GM23338 (cell line): Measurements from ENCODE around the gene EXOC6. TPM values are rescaled to one million over a fixed set of nuclear protein-coding genes. Genes with fewer than 3 reads are reported as not detected.

ENCODE experiments used
- ATAC-seq: fragments of 200-7000 bp; cut with Tn5 transposase; 3 replicates; pipeline ENCODE4 v1.9.1; 2020
- DNase-seq: peaks from one replicate; pipeline ENCODE4 v3.0.0-alpha.2; 2015; ENCODE audit warnings: low spot score
- H2AFZ ChIP-seq: fragments of 200-600 bp; sonication (generic); 2 replicates; pipeline ENCODE4 v1.8.0; 2016; ENCODE audit warnings: antibody characterized with exemption, mild to moderate bottlenecking, moderate library complexity
- H3F3A ChIP-seq: fragments of 200-600 bp; sonication (generic); replicated peaks from 2 replicates; pipeline ENCODE4 v1.8.0; 2017; ENCODE audit warnings: antibody characterized with exemption, mixed run types, low read depth
- H3K27ac ChIP-seq: fragments of 200-600 bp; sonication (generic); 2 replicates; pipeline ENCODE4 v1.6.1; 2016; ENCODE audit warnings: low read depth
- H3K27me3 ChIP-seq: fragments of 200-600 bp; sonication (generic); 2 replicates; pipeline ENCODE4 v1.8.0; 2016; ENCODE audit warnings: mild to moderate bottlenecking, mixed run types, moderate library complexity; ENCODE audit not compliant: insufficient read depth
- H3K36me3 ChIP-seq: fragments of 200-600 bp; sonication (generic); 2 replicates; pipeline ENCODE4 v1.8.0; 2016; ENCODE audit warnings: mild to moderate bottlenecking; ENCODE audit not compliant: insufficient read depth
- H3K4me1 ChIP-seq: fragments of 200-600 bp; sonication (generic); 2 replicates; pipeline ENCODE4 v1.8.0; 2016; ENCODE audit warnings: mild to moderate bottlenecking, moderate library complexity; ENCODE audit not compliant: insufficient read depth
- H3K4me2 ChIP-seq: fragments of 200-600 bp; sonication (generic); 2 replicates; pipeline ENCODE4 v1.7.1; 2017; ENCODE audit warnings: mixed run types
- H3K4me3 ChIP-seq: fragments of 200-600 bp; sonication (generic); 2 replicates; pipeline ENCODE4 v1.6.1; 2016; ENCODE audit warnings: mixed run types
- H3K79me2 ChIP-seq: fragments of 200-600 bp; sonication (generic); replicated peaks from 2 replicates; pipeline ENCODE4 v1.8.0; 2017; ENCODE audit warnings: mild to moderate bottlenecking; ENCODE audit not compliant: insufficient read depth
- H3K9me2 ChIP-seq: fragments of 200-600 bp; sonication (generic); 2 replicates; pipeline ENCODE4 v1.8.0; 2017; ENCODE audit not compliant: insufficient read depth
- H4K20me1 ChIP-seq: fragments of 200-600 bp; sonication (generic); replicated peaks from 2 replicates; pipeline ENCODE4 v1.8.0; 2017; ENCODE audit warnings: mild to moderate bottlenecking; ENCODE audit not compliant: insufficient read depth
- H3K27ac Mint-ChIP-seq: 2 replicates; pipeline ENCODE4 v1.8.0; 2020; ENCODE audit warnings: inconsistent platforms, mild to moderate bottlenecking, moderate library complexity, mixed read lengths
- H3K27me3 Mint-ChIP-seq: 3 replicates; pipeline ENCODE4 v1.8.0; 2022; ENCODE audit warnings: low read depth, mild to moderate bottlenecking, moderate library complexity, mixed read lengths, inconsistent platforms; ENCODE audit not compliant: insufficient read depth, poor library complexity
- H3K36me3 Mint-ChIP-seq: 3 replicates; pipeline ENCODE4 v1.8.0; 2021; ENCODE audit warnings: low read depth, mild to moderate bottlenecking, inconsistent platforms, moderate library complexity, mixed read lengths
- H3K4me1 Mint-ChIP-seq: 3 replicates; pipeline ENCODE4 v1.8.0; 2020; ENCODE audit warnings: mild to moderate bottlenecking, inconsistent platforms, mixed read lengths
- H3K4me3 Mint-ChIP-seq: 3 replicates; pipeline ENCODE4 v1.8.0; 2021; ENCODE audit warnings: moderate library complexity, mild to moderate bottlenecking, inconsistent platforms, mixed read lengths
- H3K9me3 Mint-ChIP-seq: 3 replicates; pipeline ENCODE4 v1.8.0; 2020; ENCODE audit warnings: moderate library complexity, mild to moderate bottlenecking, inconsistent platforms, mixed read lengths
- POLR2AphosphoS5 ChIP-seq: IDR thresholded peaks from 2 replicates; pipeline ENCODE4 v1.6.1; 2016; ENCODE audit warnings: antibody characterized with exemption, low read depth
- ZNF331 ChIP-seq: fragments of 250-450 bp; sonication (Bioruptor Pico); IDR thresholded peaks from 2 replicates; pipeline ENCODE4 v1.5.0; 2020; ENCODE audit warnings: low read depth, mild to moderate bottlenecking, moderate library complexity
- polyA plus RNA-seq: library from polyadenylated mRNA; unstranded; fragments of >200 nt; fragmentation: Nextera tagmentation; extraction: Ambion mirVana; gene quantifications from 2 replicates; pipeline ENCODE4 v1.2.1, GENCODE V29; 2016
- total RNA-seq: library from RNA; depleted of rRNA; stranded (reverse); fragments of >200 nt; shearing (Covaris generic); gene quantifications from 2 replicates; pipeline ENCODE4 v1.2.3, GENCODE V29; 2014
- TF ChIP-seq, protein P1 (sequence below): IDR thresholded peaks from one replicate; pipeline ENCODE4 v1.6.1; 2018; ENCODE audit warnings: antibody characterized with exemption; ENCODE audit not compliant: unreplicated experiment
- TF ChIP-seq, protein P2 (sequence below), 2 experiments: fragments of 200-600 bp in 1 of 2; sonication (generic) in 1 of 2; conservative IDR thresholded peaks; 2 replicates each; pipeline versions ENCODE4 v1.5.1 to v1.6.1; 2016 to 2017; ENCODE audit warnings: antibody characterized with exemption in 2 of 2, low read depth in 2 of 2, mild to moderate bottlenecking in 2 of 2, moderate library complexity in 1 of 2
- TF ChIP-seq, protein P3 (sequence below): fragments of 250-450 bp; sonication (Bioruptor Pico); IDR thresholded peaks from 2 replicates; pipeline ENCODE4 v1.5.0; 2020; ENCODE audit warnings: mild to moderate bottlenecking, moderate library complexity

Gene EXOC6
- total and polyA plus RNA-seq, 2 experiments from 2014 or later, result 5.0 to 6.0 TPM

DNA sequence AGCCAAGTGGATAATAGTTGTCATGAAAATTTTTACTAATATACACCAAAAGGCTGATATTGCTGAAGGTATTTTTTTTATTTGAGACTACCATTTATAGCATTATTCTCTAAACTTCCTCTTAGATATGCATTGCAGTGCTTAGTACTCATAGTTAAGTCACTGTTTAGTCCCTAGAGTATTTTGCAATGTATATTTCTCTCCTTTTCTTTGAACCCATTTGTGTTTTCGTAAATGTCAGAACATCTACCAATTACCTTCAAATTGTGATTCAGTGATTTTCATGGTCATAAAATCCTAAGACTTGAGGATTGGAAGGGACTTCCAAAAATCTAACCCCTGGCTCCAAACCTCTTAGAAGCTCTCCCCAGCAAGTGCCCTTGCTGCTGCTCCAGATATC lies 190.8 kb downstream of the EXOC6 start (continued):
- TF ChIP-seq, protein P1, sequence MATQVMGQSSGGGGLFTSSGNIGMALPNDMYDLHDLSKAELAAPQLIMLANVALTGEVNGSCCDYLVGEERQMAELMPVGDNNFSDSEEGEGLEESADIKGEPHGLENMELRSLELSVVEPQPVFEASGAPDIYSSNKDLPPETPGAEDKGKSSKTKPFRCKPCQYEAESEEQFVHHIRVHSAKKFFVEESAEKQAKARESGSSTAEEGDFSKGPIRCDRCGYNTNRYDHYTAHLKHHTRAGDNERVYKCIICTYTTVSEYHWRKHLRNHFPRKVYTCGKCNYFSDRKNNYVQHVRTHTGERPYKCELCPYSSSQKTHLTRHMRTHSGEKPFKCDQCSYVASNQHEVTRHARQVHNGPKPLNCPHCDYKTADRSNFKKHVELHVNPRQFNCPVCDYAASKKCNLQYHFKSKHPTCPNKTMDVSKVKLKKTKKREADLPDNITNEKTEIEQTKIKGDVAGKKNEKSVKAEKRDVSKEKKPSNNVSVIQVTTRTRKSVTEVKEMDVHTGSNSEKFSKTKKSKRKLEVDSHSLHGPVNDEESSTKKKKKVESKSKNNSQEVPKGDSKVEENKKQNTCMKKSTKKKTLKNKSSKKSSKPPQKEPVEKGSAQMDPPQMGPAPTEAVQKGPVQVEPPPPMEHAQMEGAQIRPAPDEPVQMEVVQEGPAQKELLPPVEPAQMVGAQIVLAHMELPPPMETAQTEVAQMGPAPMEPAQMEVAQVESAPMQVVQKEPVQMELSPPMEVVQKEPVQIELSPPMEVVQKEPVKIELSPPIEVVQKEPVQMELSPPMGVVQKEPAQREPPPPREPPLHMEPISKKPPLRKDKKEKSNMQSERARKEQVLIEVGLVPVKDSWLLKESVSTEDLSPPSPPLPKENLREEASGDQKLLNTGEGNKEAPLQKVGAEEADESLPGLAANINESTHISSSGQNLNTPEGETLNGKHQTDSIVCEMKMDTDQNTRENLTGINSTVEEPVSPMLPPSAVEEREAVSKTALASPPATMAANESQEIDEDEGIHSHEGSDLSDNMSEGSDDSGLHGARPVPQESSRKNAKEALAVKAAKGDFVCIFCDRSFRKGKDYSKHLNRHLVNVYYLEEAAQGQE, result no peak
- no peak for TF ChIP-seq ZNF331 (CRISPR knock-in tag)

DNA sequence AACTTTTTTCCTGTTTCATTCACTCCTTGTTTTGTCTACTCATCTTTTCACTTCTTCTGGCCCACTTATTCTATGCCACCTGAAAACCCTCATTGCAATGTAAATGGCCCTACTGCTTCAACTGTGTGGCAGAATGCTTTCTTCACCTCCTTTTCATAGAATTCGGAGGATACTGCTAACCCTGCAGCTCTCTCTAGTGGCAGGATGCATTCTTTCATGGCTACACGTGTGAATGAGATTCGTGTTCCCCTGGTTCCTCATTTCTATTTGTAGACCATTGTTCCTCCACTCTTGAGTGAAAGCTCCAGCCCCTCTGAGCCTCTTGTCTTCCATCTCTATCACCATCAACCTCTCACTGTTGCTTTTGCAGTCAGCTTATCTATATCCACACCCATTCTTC lies 191.4 kb downstream of the EXOC6 start:
- Histone ChIP-seq H2AFZ (no peak overlapping the region), H4K20me1 (no peaks in the 10 kb centered on the region), H3K27me3 (no peaks in the 10 kb centered on the region), H3K27ac (no peak overlapping the region), H3K4me1 (peaks cover 4% of the 10 kb centered on the region; the same call in 1 of the 2 replicates), H3K4me3 (no peak overlapping the region), H3K9me2 (no peaks in the 10 kb centered on the region), H3K36me3 (no peaks in the 10 kb centered on the region), H3K79me2 (no peaks in the 10 kb centered on the region), H3F3A (no peaks in the 10 kb centered on the region), H3K4me2 (0 out of 2 replicates have a peak overlapping the region, but pooled peaks have one; percentile 13)
- DNase-seq (peak; percentile 82), ATAC-seq (peak; percentile 99)
- Mint-ChIP-seq H3K9me3 (no peaks in the 10 kb centered on the region), H3K4me1 (peaks cover 19% of the 10 kb centered on the region), H3K4me3 (no peak overlapping the region), H3K27me3 (no peaks in the 10 kb centered on the region), H3K27ac (no peak overlapping the region; the same call in none of the 2 replicates), H3K36me3 (no peaks in the 10 kb centered on the region)
- TF ChIP-seq, protein P2, sequence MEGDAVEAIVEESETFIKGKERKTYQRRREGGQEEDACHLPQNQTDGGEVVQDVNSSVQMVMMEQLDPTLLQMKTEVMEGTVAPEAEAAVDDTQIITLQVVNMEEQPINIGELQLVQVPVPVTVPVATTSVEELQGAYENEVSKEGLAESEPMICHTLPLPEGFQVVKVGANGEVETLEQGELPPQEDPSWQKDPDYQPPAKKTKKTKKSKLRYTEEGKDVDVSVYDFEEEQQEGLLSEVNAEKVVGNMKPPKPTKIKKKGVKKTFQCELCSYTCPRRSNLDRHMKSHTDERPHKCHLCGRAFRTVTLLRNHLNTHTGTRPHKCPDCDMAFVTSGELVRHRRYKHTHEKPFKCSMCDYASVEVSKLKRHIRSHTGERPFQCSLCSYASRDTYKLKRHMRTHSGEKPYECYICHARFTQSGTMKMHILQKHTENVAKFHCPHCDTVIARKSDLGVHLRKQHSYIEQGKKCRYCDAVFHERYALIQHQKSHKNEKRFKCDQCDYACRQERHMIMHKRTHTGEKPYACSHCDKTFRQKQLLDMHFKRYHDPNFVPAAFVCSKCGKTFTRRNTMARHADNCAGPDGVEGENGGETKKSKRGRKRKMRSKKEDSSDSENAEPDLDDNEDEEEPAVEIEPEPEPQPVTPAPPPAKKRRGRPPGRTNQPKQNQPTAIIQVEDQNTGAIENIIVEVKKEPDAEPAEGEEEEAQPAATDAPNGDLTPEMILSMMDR (conservative IDR thresholded peaks at IDR 0.05; ENCODE audit: low read depth in 2 of 2), result peak; percentile 72 to 92
- TF ChIP-seq, protein P3, sequence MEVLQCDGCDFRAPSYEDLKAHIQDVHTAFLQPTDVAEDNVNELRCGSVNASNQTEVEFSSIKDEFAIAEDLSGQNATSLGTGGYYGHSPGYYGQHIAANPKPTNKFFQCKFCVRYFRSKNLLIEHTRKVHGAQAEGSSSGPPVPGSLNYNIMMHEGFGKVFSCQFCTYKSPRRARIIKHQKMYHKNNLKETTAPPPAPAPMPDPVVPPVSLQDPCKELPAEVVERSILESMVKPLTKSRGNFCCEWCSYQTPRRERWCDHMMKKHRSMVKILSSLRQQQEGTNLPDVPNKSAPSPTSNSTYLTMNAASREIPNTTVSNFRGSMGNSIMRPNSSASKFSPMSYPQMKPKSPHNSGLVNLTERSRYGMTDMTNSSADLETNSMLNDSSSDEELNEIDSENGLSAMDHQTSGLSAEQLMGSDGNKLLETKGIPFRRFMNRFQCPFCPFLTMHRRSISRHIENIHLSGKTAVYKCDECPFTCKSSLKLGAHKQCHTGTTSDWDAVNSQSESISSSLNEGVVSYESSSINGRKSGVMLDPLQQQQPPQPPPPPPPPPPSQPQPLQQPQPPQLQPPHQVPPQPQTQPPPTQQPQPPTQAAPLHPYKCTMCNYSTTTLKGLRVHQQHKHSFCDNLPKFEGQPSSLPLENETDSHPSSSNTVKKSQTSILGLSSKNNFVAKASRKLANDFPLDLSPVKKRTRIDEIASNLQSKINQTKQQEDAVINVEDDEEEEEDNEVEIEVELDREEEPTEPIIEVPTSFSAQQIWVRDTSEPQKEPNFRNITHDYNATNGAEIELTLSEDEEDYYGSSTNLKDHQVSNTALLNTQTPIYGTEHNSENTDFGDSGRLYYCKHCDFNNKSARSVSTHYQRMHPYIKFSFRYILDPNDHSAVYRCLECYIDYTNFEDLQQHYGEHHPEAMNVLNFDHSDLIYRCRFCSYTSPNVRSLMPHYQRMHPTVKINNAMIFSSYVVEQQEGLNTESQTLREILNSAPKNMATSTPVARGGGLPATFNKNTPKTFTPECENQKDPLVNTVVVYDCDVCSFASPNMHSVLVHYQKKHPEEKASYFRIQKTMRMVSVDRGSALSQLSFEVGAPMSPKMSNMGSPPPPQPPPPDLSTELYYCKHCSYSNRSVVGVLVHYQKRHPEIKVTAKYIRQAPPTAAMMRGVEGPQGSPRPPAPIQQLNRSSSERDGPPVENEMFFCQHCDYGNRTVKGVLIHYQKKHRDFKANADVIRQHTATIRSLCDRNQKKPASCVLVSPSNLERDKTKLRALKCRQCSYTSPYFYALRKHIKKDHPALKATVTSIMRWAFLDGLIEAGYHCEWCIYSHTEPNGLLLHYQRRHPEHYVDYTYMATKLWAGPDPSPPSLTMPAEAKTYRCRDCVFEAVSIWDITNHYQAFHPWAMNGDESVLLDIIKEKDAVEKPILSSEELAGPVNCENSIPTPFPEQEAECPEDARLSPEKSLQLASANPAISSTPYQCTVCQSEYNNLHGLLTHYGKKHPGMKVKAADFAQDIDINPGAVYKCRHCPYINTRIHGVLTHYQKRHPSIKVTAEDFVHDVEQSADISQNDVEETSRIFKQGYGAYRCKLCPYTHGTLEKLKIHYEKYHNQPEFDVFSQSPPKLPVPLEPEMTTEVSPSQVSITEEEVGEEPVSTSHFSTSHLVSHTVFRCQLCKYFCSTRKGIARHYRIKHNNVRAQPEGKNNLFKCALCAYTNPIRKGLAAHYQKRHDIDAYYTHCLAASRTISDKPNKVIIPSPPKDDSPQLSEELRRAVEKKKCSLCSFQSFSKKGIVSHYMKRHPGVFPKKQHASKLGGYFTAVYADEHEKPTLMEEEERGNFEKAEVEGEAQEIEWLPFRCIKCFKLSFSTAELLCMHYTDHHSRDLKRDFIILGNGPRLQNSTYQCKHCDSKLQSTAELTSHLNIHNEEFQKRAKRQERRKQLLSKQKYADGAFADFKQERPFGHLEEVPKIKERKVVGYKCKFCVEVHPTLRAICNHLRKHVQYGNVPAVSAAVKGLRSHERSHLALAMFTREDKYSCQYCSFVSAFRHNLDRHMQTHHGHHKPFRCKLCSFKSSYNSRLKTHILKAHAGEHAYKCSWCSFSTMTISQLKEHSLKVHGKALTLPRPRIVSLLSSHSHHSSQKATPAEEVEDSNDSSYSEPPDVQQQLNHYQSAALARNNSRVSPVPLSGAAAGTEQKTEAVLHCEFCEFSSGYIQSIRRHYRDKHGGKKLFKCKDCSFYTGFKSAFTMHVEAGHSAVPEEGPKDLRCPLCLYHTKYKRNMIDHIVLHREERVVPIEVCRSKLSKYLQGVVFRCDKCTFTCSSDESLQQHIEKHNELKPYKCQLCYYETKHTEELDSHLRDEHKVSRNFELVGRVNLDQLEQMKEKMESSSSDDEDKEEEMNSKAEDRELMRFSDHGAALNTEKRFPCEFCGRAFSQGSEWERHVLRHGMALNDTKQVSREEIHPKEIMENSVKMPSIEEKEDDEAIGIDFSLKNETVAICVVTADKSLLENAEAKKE (CRISPR knock-in tag), result 0 out of 2 replicates have a peak, but pooled peaks have one; percentile 24
- no peak for TF ChIP-seq POLR2AphosphoS5
